ENCODE data around the gene TSSK2.
A peak's percentile ranks its signal among the peaks of the same experiment; 100 is the strongest.

Gene TSSK2

GRCh38 chr22:19110646-19111045 lies 20.5 kb upstream of the TSSK2 start:
- TF ChIP-seq CTCF (IDR thresholded peaks at IDR 0.05; ENCODE audit: extremely low read depth, insufficient read depth, missing control alignments), result no peak
- in situ Hi-C loops (cut with MboI; ENCODE audit: low pct_unique_long_range_greater_than_20kb, low sequenced_read_pairs, unreplicated experiment), result no loop called here
- DNase-seq (ENCODE audit: low spot score), result no peak

- TF ChIP-seq CTCF (IDR thresholded peaks at IDR 0.05; ENCODE audit: extremely low read depth, insufficient read depth, missing control alignments), result no peak
- in situ Hi-C loops (cut with MboI; ENCODE audit: low pct_unique_long_range_greater_than_20kb, low sequenced_read_pairs, unreplicated experiment), result no loop called here
- DNase-seq (ENCODE audit: low spot score), result no peak
Observed at GRCh38 chr22:19111140-19111539, 20.0 kb upstream of the TSSK2 start.

- TF ChIP-seq CTCF (IDR thresholded peaks at IDR 0.05; ENCODE audit: extremely low read depth, insufficient read depth, missing control alignments), result no peak
- DNase-seq (ENCODE audit: low spot score), result no peak
- in situ Hi-C loops (cut with MboI; ENCODE audit: low pct_unique_long_range_greater_than_20kb, low sequenced_read_pairs, unreplicated experiment), result no loop called here
Observed at GRCh38 chr22:19111584-19111983, 19.5 kb upstream of the TSSK2 start.

- TF ChIP-seq CTCF (IDR thresholded peaks at IDR 0.05; ENCODE audit: extremely low read depth, insufficient read depth, missing control alignments), result no peak
- no peak for DNase-seq (ENCODE audit: low spot score)
- in situ Hi-C loops (cut with MboI; ENCODE audit: low pct_unique_long_range_greater_than_20kb, low sequenced_read_pairs, unreplicated experiment), result no loop called here
Observed at GRCh38 chr22:19113429-19113828, 17.7 kb upstream of the TSSK2 start.

GRCh38 chr22:19114984-19115552 lies 16.0 kb upstream of the TSSK2 start:
- no peak for DNase-seq (ENCODE audit: low spot score)
- TF ChIP-seq CTCF (IDR thresholded peaks at IDR 0.05; ENCODE audit: extremely low read depth, insufficient read depth, missing control alignments), result no peak
- in situ Hi-C loops (cut with MboI; ENCODE audit: low pct_unique_long_range_greater_than_20kb, low sequenced_read_pairs, unreplicated experiment), result no loop called here

- in situ Hi-C loops (cut with MboI; ENCODE audit: low pct_unique_long_range_greater_than_20kb, low sequenced_read_pairs, unreplicated experiment), result no loop called here
- TF ChIP-seq CTCF (IDR thresholded peaks at IDR 0.05; ENCODE audit: extremely low read depth, insufficient read depth, missing control alignments), result peak; percentile 58
- DNase-seq (ENCODE audit: low spot score), result peak; percentile 32
Observed at GRCh38 chr22:19115628-19116027, 15.5 kb upstream of the TSSK2 start.

GRCh38 chr22:19117111-19117512 lies 14.0 kb upstream of the TSSK2 start:
- in situ Hi-C loops (cut with MboI; ENCODE audit: low pct_unique_long_range_greater_than_20kb, low sequenced_read_pairs, unreplicated experiment), result no loop called here
- no peak for TF ChIP-seq CTCF (IDR thresholded peaks at IDR 0.05; ENCODE audit: extremely low read depth, insufficient read depth, missing control alignments)
- no peak for DNase-seq (ENCODE audit: low spot score)
